Endothelial cell of umbilical vein (primary cell): Measurements from ENCODE around the gene AGGF1. TPM values are rescaled to one million over a fixed set of nuclear protein-coding genes. Genes with fewer than 3 reads are reported as not detected.

Source experiments
- BruUV-seq: library from RNA; stranded (reverse); fragments of 400-500 nt; replicated peaks from 2 replicates; lab custom pipeline; 2021; lab: Mats Ljungman, UMichigan
- CTCF ChIA-PET: fragments of 300-600, 350-600 bp; sonication (Branson Sonifier 250); formaldehyde crosslinking; loops from one replicate; lab custom pipeline; 2021; ENCODE audit warnings: antibody characterized with exemption, inconsistent platforms; lab: Charles Lee
- POLR2A ChIA-PET: fragments of 300-600, 350-600 bp; sonication (Branson Sonifier 250); formaldehyde crosslinking; loops from one replicate; lab custom pipeline; 2021; ENCODE audit warnings: antibody characterized with exemption, inconsistent platforms; lab: Charles Lee
- DNase-seq: peaks from one replicate; pipeline ENCODE4 v3.0.0-alpha.2; 2011; ENCODE audit warnings: low read depth, low spot score
- FAIRE-seq: peaks from 2 replicates; lab custom pipeline; 2011; peaks lifted over from hg19 to GRCh38; lab: Jason Lieb, UNC
- H2AFZ ChIP-seq: 2 replicates; pipeline ENCODE4 v1.6.0; 2012; ENCODE audit warnings: low read depth, low read length, control low read depth, inconsistent platforms
- H3K27ac ChIP-seq: 2 replicates; pipeline ENCODE4 v1.5.1; 2011; ENCODE audit warnings: low read depth, mild to moderate bottlenecking, control low read depth, low read length, moderate library complexity; ENCODE audit not compliant: insufficient read depth
- H3K27me3 ChIP-seq, 2 experiments: 2 replicates each; pipeline versions ENCODE4 v1.6.0 to v1.6.1; 2011; ENCODE audit warnings: low read length in 2 of 2, mixed read lengths in 1 of 2; ENCODE audit not compliant: control insufficient read depth in 2 of 2, insufficient read depth in 2 of 2
- H3K36me3 ChIP-seq, 2 experiments: 2 replicates in 1 of 2; 3 replicates in 1 of 2; pipeline ENCODE4 v1.5.1; 2011; ENCODE audit warnings: low read length in 2 of 2, mild to moderate bottlenecking in 1 of 2, moderate library complexity in 1 of 2; ENCODE audit not compliant: control insufficient read depth in 2 of 2, insufficient read depth in 2 of 2; ENCODE audit errors: extremely low read depth in 1 of 2
- H3K4me1 ChIP-seq: 3 replicates; pipeline ENCODE4 v1.5.1; 2011; ENCODE audit warnings: mild to moderate bottlenecking, low read length; ENCODE audit not compliant: control insufficient read depth, insufficient read depth; ENCODE audit errors: extremely low read depth
- H3K4me2 ChIP-seq: 2 replicates; pipeline ENCODE4 v1.6.1; 2011; ENCODE audit warnings: low read length, control low read depth, mixed read lengths; ENCODE audit not compliant: insufficient read depth
- H3K4me3 ChIP-seq, 3 experiments: fragments of 200-600 bp in 1 of 3; sonication (generic), shearing (Covaris generic) in 1 of 3; replicated peaks in 1 of 3; 2 replicates each; pipeline ENCODE4 v1.5.1; 2011 to 2016; ENCODE audit warnings: control low read depth in 3 of 3, low read length in 3 of 3, mild to moderate bottlenecking in 2 of 3, inconsistent platforms in 1 of 3, low read depth in 1 of 3, moderate library complexity in 1 of 3; ENCODE audit not compliant: insufficient read depth in 1 of 3
- H3K79me2 ChIP-seq: 2 replicates; pipeline ENCODE4 v1.6.0; 2012; ENCODE audit warnings: low read length, inconsistent platforms; ENCODE audit not compliant: control insufficient read depth, insufficient read depth
- H3K9ac ChIP-seq: replicated peaks from 2 replicates; pipeline ENCODE3; 2011; ENCODE audit warnings: low read length, control low read depth; ENCODE audit not compliant: insufficient read depth; ENCODE audit errors: extremely low read depth
- H3K9me1 ChIP-seq: replicated peaks from 3 replicates; pipeline ENCODE4 v1.6.0; 2011; ENCODE audit warnings: mild to moderate bottlenecking, low read length; ENCODE audit not compliant: control insufficient read depth, insufficient read depth; ENCODE audit errors: extremely low read depth
- H3K9me3 ChIP-seq: replicated peaks from 2 replicates; pipeline ENCODE4 v1.5.1; 2012; ENCODE audit warnings: low read length, inconsistent platforms; ENCODE audit not compliant: control insufficient read depth, insufficient read depth
- H4K20me1 ChIP-seq: replicated peaks from 2 replicates; pipeline ENCODE3; 2011; ENCODE audit warnings: mild to moderate bottlenecking, low read length; ENCODE audit not compliant: control insufficient read depth, insufficient read depth; ENCODE audit errors: extremely low read depth
- CTCF ChIP-seq, 2 donors: IDR thresholded peaks; 1 replicate in 1 of 2; 2 replicates in 1 of 2; pipeline ENCODE4 v1.5.1; 2011; ENCODE audit warnings: low read length in 2 of 2, mild to moderate bottlenecking in 2 of 2, moderate library complexity in 2 of 2, control low read depth in 1 of 2, inconsistent platforms in 1 of 2, low read depth in 1 of 2; ENCODE audit not compliant: insufficient read depth in 1 of 2; ENCODE audit errors: extremely low read depth in 1 of 2
- EZH2 ChIP-seq: IDR thresholded peaks from 2 replicates; pipeline ENCODE4 v1.6.1; 2012; ENCODE audit warnings: borderline replicate concordance, low read depth, mild to moderate bottlenecking, moderate library complexity, low read length, inconsistent platforms; ENCODE audit not compliant: severe bottlenecking
- FOS ChIP-seq: IDR thresholded peaks from 2 replicates; pipeline ENCODE4 v1.6.1; 2011; ENCODE audit warnings: mild to moderate bottlenecking, low read length, moderate library complexity, borderline replicate concordance; ENCODE audit not compliant: insufficient read depth
- GATA2 ChIP-seq: IDR thresholded peaks from 2 replicates; pipeline ENCODE4 v1.7.0; 2011; ENCODE audit warnings: low read depth, mild to moderate bottlenecking, moderate library complexity, mixed read lengths, low read length; ENCODE audit not compliant: insufficient read length, insufficient read depth
- JUN ChIP-seq: IDR thresholded peaks from 2 replicates; pipeline ENCODE4 v1.6.1; 2011; ENCODE audit warnings: borderline replicate concordance, low read depth; ENCODE audit not compliant: insufficient read length, insufficient read depth
- MAX ChIP-seq: IDR thresholded peaks from 2 replicates; pipeline ENCODE4 v1.6.1; 2011; ENCODE audit not compliant: insufficient read depth, insufficient read length
- MYC ChIP-seq: IDR thresholded peaks from one replicate; pipeline ENCODE4 v1.6.1; 2011; ENCODE audit warnings: mild to moderate bottlenecking, low read depth, low read length
- POLR2A ChIP-seq: IDR thresholded peaks from 2 replicates; pipeline ENCODE4 v1.6.1; 2012; ENCODE audit warnings: low read depth, mild to moderate bottlenecking, control low read depth, low read length
- POLR2AphosphoS5 ChIP-seq: IDR thresholded peaks from 2 replicates; pipeline ENCODE4 v1.6.1; 2012; ENCODE audit warnings: low read depth, mild to moderate bottlenecking, control low read depth, low read length, moderate library complexity; ENCODE audit not compliant: insufficient read depth
- dilution Hi-C: fragments of 300-500 bp; cut with MboI; formaldehyde crosslinking; loops from one replicate; pipeline ENCODE4 v1.15.0; 2019; ENCODE audit warnings: low sequenced_read_pairs; ENCODE audit not compliant: extremely low pct_ligation_motif_present
- intact Hi-C: fragments of 100-400 bp; cut with micrococcal nuclease; formaldehyde crosslinking; loops from one replicate; pipeline ENCODE4 v1.10.0; 2022
- polyA plus RNA-seq, 4 experiments: library from polyadenylated mRNA; depleted of rRNA in 3 of 4; stranded (reverse) in 3 of 4; unstranded in 1 of 4; fragments of >200 nt; gene quantifications; 2 replicates each; pipeline versions ENCODE4 v1.2.1 to v1.2.3, GENCODE V29; 2011 to 2012; ENCODE audit warnings: missing spikeins in 1 of 4
- total RNA-seq: library from RNA; stranded (reverse); gene quantifications from 2 replicates; pipeline ENCODE4 v1.2.3, GENCODE V29; 2021

Gene AGGF1
- total and polyA plus RNA-seq, 2 donors (not counting 3 experiments of a cell fraction or from before 2014, with no cell fraction given), result 6.7 to 19.9 TPM

GRCh38 chr5:77083088-77083487, 52.9 kb downstream of the AGGF1 start:
- ChIA-PET POLR2A (no interaction called here), CTCF (interaction anchor here (0.8 kb wide), 1 partner anchor 9 kb away, joined by 3 read pairs; no protein-coding TSS in a partner anchor)
- no peak overlapping the region for H3K4me3 ChIP-seq
- no peaks in the 10 kb centered on the region for H3K79me2 ChIP-seq
- BruUV-seq, result no TSS peak
- H3K9me1 ChIP-seq, result no peaks in the 10 kb centered on the region
- H2AFZ ChIP-seq, result no peak overlapping the region
- TF ChIP-seq JUN (no peak), FOS (no peak), EZH2 (no peak), POLR2AphosphoS5 (no peak), GATA2 (no peak), POLR2A (no peak), CTCF (IDR thresholded peaks at IDR 0.05; ENCODE audit: extremely low read depth in 1 of 2, insufficient read depth in 1 of 2, low read depth in 1 of 2, low read length in 2 of 2) (no peak), MAX (no peak), MYC (no peak)
- H4K20me1 ChIP-seq, result no peaks in the 10 kb centered on the region
- no peak overlapping the region for H3K4me2 ChIP-seq
- intact Hi-C loops (no loop called here), dilution Hi-C loops (no loop called here)
- H3K4me1 ChIP-seq, result peaks cover 16% of the 10 kb centered on the region
- no peak overlapping the region for H3K27ac ChIP-seq
- DNase-seq (no peak), FAIRE-seq (no peak)
- H3K9me3 ChIP-seq, result no peaks in the 10 kb centered on the region
- H3K27me3 ChIP-seq, result no peaks in the 10 kb centered on the region
- H3K9ac ChIP-seq, result no peak overlapping the region
- no peaks in the 10 kb centered on the region for H3K36me3 ChIP-seq
